ENCODE data around the gene WDSUB1. TPM values are rescaled to one million over a fixed set of nuclear protein-coding genes. Genes with fewer than 3 reads are reported as not detected.

Gene WDSUB1
- total and polyA plus RNA-seq, 8 donors: 11.3 to 17.9 (median 14.7) TPM

GRCh38 chr2:159283529-159283928 is 3.0 kb downstream of the WDSUB1 start:
- H3K27me3 ChIP-seq: no peaks in the 10 kb centered on the region
- H3K4me1 ChIP-seq: peaks cover 0 to 22% of the 10 kb centered on the region in 2 donors
- no peak overlapping the region for H3K27ac ChIP-seq
- H3K9me3 ChIP-seq: no peaks in the 10 kb centered on the region
- TF ChIP-seq CTCF (IDR thresholded peaks at IDR 0.05): no peak
- intact Hi-C loops (cut with DNase I): no loop called here
- H3K36me3 ChIP-seq: peaks cover 0 to 8% of the 10 kb centered on the region in 2 donors
- no peak overlapping the region for H3K4me3 ChIP-seq
- no peak for DNase-seq
- ATAC-seq: no peak

- ATAC-seq: no peak
- H3K27me3 ChIP-seq: no peaks in the 10 kb centered on the region
- H3K9me3 ChIP-seq: no peaks in the 10 kb centered on the region
- H3K27ac ChIP-seq: no peak overlapping the region
- peaks cover 0 to 15% of the 10 kb centered on the region in 2 donors for H3K4me1 ChIP-seq
- peaks cover 0 to 8% of the 10 kb centered on the region in 2 donors for H3K36me3 ChIP-seq
- no peak for DNase-seq
- no peak overlapping the region for H3K4me3 ChIP-seq
- intact Hi-C loops (cut with DNase I): no loop called here
- no peak for TF ChIP-seq CTCF (IDR thresholded peaks at IDR 0.05)
These were observed 5.5 kb downstream of the WDSUB1 start for GRCh38 chr2:159281002-159281401.

GRCh38 chr2:159279700-159280099 is 6.8 kb downstream of the WDSUB1 start:
- ATAC-seq (no peak), DNase-seq (no peak)
- no peak overlapping the region for H3K27ac ChIP-seq
- no peak overlapping the region for H3K4me3 ChIP-seq
- H3K4me1 ChIP-seq: peaks cover 0 to 2% of the 10 kb centered on the region in 2 donors
- intact Hi-C loops (cut with DNase I): no loop called here
- peaks cover 0 to 12% of the 10 kb centered on the region in 2 donors for H3K36me3 ChIP-seq
- H3K27me3 ChIP-seq: no peaks in the 10 kb centered on the region
- H3K9me3 ChIP-seq: no peaks in the 10 kb centered on the region
- no peak for TF ChIP-seq CTCF (IDR thresholded peaks at IDR 0.05)

GRCh38 chr2:159275111-159275510 is 11.4 kb downstream of the WDSUB1 start:
- H3K9me3 ChIP-seq: no peaks in the 10 kb centered on the region
- H3K36me3 ChIP-seq: peaks cover 0 to 12% of the 10 kb centered on the region in 2 donors
- H3K4me3 ChIP-seq: no peak overlapping the region
- H3K27ac ChIP-seq: no peak overlapping the region
- intact Hi-C loops (cut with DNase I): no loop called here
- no peaks in the 10 kb centered on the region for H3K4me1 ChIP-seq
- DNase-seq (no peak), ATAC-seq (no peak)
- no peak for TF ChIP-seq CTCF (IDR thresholded peaks at IDR 0.05)
- no peaks in the 10 kb centered on the region for H3K27me3 ChIP-seq

GRCh38 chr2:159272156-159272555 is 14.3 kb downstream of the WDSUB1 start:
- ATAC-seq: no peak
- no peak overlapping the region for H3K27ac ChIP-seq

More at GRCh38 chr2:159272156-159272555, 14.3 kb downstream of the WDSUB1 start:
- DNase-seq: no peak
- intact Hi-C loops (cut with DNase I): no loop called here
- Histone ChIP-seq H3K4me3 (no peak overlapping the region), H3K36me3 (peaks cover 0 to 12% of the 10 kb centered on the region in 2 donors), H3K9me3 (no peaks in the 10 kb centered on the region), H3K4me1 (no peaks in the 10 kb centered on the region), H3K27me3 (no peaks in the 10 kb centered on the region)
- no peak for TF ChIP-seq CTCF (IDR thresholded peaks at IDR 0.05)
